Neural cell (in vitro differentiated cells): ENCODE measurements around the gene STARD4.

Experiments used
- CTCF ChIP-seq: fragments of 450-650 bp; IDR thresholded peaks from 2 replicates; pipeline ENCODE4 v1.5.1; 2014; ENCODE audit warnings: antibody characterized with exemption, mild to moderate bottlenecking, moderate library complexity; ENCODE audit not compliant: poor library complexity, severe bottlenecking
- EP300 ChIP-seq: fragments of 450-650 bp; conservative IDR thresholded peaks from 2 replicates; pipeline ENCODE4 v1.6.1; 2014; ENCODE audit warnings: antibody characterized with exemption, mild to moderate bottlenecking, moderate library complexity; ENCODE audit not compliant: poor library complexity, severe bottlenecking
- EZH2 ChIP-seq: fragments of 200-600, 300-800 bp; shearing (Covaris generic), sonication (generic); IDR thresholded peaks from 2 replicates; pipeline ENCODE4 v1.6.1; 2014; ENCODE audit warnings: antibody characterized with exemption, low read length, borderline replicate concordance, mild to moderate bottlenecking; ENCODE audit not compliant: insufficient read depth, poor library complexity, severe bottlenecking
- MXI1 ChIP-seq: fragments of 450-650 bp; conservative IDR thresholded peaks from 2 replicates; pipeline ENCODE4 v1.6.1; 2014; ENCODE audit warnings: antibody characterized with exemption, mild to moderate bottlenecking; ENCODE audit not compliant: poor library complexity, severe bottlenecking
- POLR2AphosphoS5 ChIP-seq: IDR thresholded peaks from 2 replicates; pipeline ENCODE4 v1.6.1; 2012
- RAD21 ChIP-seq: fragments of 450-650 bp; conservative IDR thresholded peaks from 2 replicates; pipeline ENCODE4 v1.6.1; 2014; ENCODE audit warnings: antibody characterized with exemption, mild to moderate bottlenecking, moderate library complexity
- REST ChIP-seq: IDR thresholded peaks from 2 replicates; pipeline ENCODE4 v1.6.1; 2012; ENCODE audit warnings: borderline replicate concordance
- SMC3 ChIP-seq: fragments of 450-650 bp; conservative IDR thresholded peaks from 2 replicates; pipeline ENCODE4 v1.6.1; 2014; ENCODE audit warnings: antibody characterized with exemption, mild to moderate bottlenecking, moderate library complexity; ENCODE audit not compliant: poor library complexity
- TAF1 ChIP-seq: IDR thresholded peaks from 2 replicates; pipeline ENCODE4 v1.6.1; 2012; ENCODE audit warnings: low read depth

- no peak for TF ChIP-seq SMC3
- TF ChIP-seq CTCF = no peak
- TF ChIP-seq TAF1 = no peak
- TF ChIP-seq REST = no peak
- no peak for TF ChIP-seq POLR2AphosphoS5
- TF ChIP-seq MXI1 = no peak
- TF ChIP-seq RAD21 = no peak
- TF ChIP-seq EP300 = no peak
- no peak for TF ChIP-seq EZH2
Observed at GRCh38 chr5:111463311-111463710, 49.0 kb downstream of the STARD4 start.
